ENCODE data around the gene DLAT.

GRCh38 chr11:112024773-112025678 lies at the start of gene DLAT:
- TF ChIP-seq POLR2A (IDR thresholded peaks at IDR 0.05) = no peak
- TF ChIP-seq CTCF (IDR thresholded peaks at IDR 0.05) = no peak

Data from lower leg skin (tissue), 3 donors.